ENCODE data around the gene ROBO1. TPM values are rescaled to one million over a fixed set of nuclear protein-coding genes. Genes with fewer than 3 reads are reported as not detected.

Gene ROBO1
- total RNA-seq, 1 donor from 2014 or later, result 20.8 TPM

DNA sequence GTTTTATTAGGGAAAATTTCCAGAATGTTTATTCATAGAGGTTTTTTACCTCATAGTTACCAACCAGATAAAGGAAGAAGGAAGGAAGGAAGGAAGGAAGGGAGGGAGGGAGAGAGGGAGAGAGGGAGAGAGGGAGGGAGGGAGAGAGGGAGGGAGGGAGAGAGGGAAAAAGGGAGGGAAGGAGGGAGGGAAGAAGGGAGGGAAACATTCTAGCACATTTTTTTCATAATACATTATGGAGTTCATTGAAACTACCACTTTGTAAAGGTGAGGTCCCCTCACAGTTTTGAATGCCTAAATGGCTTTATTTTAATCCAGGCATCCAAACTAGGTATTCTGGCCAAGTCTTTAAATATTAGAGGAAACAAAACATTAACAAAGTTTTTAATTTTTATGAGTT lies 1049.1 kb downstream of the ROBO1 start:
- no peak for FAIRE-seq
- H3K4me3 ChIP-seq (ENCODE audit: low read depth, low read length), result no peak overlapping the region
- TF ChIP-seq, protein P1, sequence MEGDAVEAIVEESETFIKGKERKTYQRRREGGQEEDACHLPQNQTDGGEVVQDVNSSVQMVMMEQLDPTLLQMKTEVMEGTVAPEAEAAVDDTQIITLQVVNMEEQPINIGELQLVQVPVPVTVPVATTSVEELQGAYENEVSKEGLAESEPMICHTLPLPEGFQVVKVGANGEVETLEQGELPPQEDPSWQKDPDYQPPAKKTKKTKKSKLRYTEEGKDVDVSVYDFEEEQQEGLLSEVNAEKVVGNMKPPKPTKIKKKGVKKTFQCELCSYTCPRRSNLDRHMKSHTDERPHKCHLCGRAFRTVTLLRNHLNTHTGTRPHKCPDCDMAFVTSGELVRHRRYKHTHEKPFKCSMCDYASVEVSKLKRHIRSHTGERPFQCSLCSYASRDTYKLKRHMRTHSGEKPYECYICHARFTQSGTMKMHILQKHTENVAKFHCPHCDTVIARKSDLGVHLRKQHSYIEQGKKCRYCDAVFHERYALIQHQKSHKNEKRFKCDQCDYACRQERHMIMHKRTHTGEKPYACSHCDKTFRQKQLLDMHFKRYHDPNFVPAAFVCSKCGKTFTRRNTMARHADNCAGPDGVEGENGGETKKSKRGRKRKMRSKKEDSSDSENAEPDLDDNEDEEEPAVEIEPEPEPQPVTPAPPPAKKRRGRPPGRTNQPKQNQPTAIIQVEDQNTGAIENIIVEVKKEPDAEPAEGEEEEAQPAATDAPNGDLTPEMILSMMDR (IDR thresholded peaks at IDR 0.05; ENCODE audit: insufficient read depth, low read length, severe bottlenecking), result no peak
- DNase-seq (ENCODE audit: low read depth), result no peak
- H3K27me3 ChIP-seq (ENCODE audit: control insufficient read depth, insufficient read depth, low read length), result no peaks in the 10 kb centered on the region
- H3K36me3 ChIP-seq (ENCODE audit: control insufficient read depth, insufficient read depth, low read length), result no peaks in the 10 kb centered on the region

DNA sequence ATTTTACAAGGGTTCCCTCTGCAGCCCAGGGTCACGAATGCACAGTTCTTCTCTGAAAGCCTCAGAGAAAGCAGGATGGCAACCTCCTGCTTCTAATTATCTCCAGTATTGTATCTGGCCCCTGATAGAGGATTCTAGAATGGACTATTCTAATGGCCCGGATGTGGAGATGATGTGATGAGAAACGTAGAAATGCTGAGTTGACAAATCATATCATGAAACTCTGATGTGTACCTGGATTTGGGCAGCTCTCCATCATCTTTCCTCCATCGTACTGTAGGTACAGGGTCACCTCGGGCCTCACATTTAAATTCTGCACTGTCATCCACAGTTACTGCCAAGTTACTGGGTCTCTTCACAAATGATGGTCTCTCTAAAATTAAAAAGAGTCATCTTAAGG lies 1050.8 kb downstream of the ROBO1 start:
- Histone ChIP-seq H3K36me3 (ENCODE audit: control insufficient read depth, insufficient read depth, low read length) (no peaks in the 10 kb centered on the region), H3K27me3 (ENCODE audit: control insufficient read depth, insufficient read depth, low read length) (no peaks in the 10 kb centered on the region), H3K4me3 (ENCODE audit: low read depth, low read length) (no peak overlapping the region)
- FAIRE-seq, result no peak
- TF ChIP-seq, protein P1 (IDR thresholded peaks at IDR 0.05; ENCODE audit: insufficient read depth, low read length, severe bottlenecking), result no peak
- no peak for DNase-seq (ENCODE audit: low read depth)

DNA sequence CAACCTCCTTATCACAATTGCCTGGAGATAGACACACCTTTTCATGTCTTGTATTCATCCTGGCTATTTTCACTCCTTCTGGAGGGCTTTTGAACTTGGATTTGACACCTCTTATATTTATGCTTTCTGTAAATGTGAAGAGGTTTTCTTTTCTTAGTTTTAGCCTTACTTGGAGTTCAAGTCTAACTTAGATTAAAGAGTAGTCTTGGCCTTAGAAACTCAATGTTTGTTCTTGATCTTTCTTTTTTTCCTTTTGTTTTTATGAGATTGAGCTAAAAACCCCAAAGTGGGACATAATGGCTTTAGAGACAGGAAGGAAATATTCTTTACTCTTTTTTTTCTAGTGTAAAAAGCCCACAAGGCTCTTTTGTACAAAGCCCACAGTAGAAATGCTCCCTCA lies 1054.9 kb downstream of the ROBO1 start:
- no peak overlapping the region for H3K4me3 ChIP-seq (ENCODE audit: low read depth, low read length)
- no peaks in the 10 kb centered on the region for H3K36me3 ChIP-seq (ENCODE audit: control insufficient read depth, insufficient read depth, low read length)
- TF ChIP-seq, protein P1 (IDR thresholded peaks at IDR 0.05; ENCODE audit: insufficient read depth, low read length, severe bottlenecking), result no peak
- no peak for FAIRE-seq
- no peaks in the 10 kb centered on the region for H3K27me3 ChIP-seq (ENCODE audit: control insufficient read depth, insufficient read depth, low read length)
- no peak for DNase-seq (ENCODE audit: low read depth)

DNA sequence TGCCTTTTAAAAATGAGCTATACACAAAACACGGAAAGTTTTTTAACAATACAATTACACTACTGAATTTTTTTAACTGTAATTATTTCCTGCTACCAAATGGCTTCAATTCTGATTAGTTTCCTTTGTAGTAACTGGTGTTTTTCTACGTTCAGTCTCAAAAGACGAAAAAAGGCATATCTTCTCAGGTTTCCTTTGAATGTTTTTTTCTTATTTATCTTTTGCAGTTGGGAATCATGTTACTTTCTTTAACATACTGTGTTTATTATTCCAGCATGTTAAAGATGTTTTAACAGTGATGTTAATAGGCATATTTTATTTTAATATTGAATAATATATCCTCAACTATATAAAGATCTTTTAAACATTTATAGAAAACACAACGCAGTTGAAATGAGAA lies 1055.5 kb downstream of the ROBO1 start:
- Histone ChIP-seq H3K27me3 (ENCODE audit: control insufficient read depth, insufficient read depth, low read length) (no peaks in the 10 kb centered on the region), H3K36me3 (ENCODE audit: control insufficient read depth, insufficient read depth, low read length) (no peaks in the 10 kb centered on the region), H3K4me3 (ENCODE audit: low read depth, low read length) (no peak overlapping the region)
- no peak for DNase-seq (ENCODE audit: low read depth)
- FAIRE-seq, result no peak
- TF ChIP-seq, protein P1 (IDR thresholded peaks at IDR 0.05; ENCODE audit: insufficient read depth, low read length, severe bottlenecking), result no peak

DNA sequence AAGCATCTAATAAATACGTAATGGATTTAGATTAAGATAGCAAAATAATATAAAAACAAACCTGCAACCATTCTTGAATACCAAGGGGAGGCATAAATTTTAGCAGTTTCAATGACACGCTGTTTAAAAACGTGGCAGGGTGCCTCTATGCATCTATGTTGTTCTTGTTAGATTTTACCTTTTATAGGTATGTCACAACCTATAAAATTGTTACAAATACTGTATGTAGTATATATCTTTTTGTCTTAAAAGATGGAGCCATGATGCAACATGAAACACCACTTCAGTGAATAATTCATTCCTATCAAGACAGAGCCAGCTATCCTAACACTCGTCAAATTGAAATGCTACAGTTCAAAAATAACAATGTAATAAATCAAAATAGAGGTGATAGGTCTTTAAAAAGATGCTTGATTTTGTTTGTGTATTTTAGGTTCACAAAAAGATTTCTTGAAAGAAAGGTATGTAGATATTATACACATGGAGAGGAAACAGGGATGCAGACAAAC lies 1059.2 kb downstream of the ROBO1 start:
- Histone ChIP-seq H3K27me3 (ENCODE audit: control insufficient read depth, insufficient read depth, low read length) (no peaks in the 10 kb centered on the region), H3K36me3 (ENCODE audit: control insufficient read depth, insufficient read depth, low read length) (no peaks in the 10 kb centered on the region), H3K4me3 (ENCODE audit: low read depth, low read length) (no peak overlapping the region)
- FAIRE-seq, result no peak
- TF ChIP-seq, protein P1 (IDR thresholded peaks at IDR 0.05; ENCODE audit: insufficient read depth, low read length, severe bottlenecking), result no peak
- no peak for DNase-seq (ENCODE audit: low read depth)

DNA sequence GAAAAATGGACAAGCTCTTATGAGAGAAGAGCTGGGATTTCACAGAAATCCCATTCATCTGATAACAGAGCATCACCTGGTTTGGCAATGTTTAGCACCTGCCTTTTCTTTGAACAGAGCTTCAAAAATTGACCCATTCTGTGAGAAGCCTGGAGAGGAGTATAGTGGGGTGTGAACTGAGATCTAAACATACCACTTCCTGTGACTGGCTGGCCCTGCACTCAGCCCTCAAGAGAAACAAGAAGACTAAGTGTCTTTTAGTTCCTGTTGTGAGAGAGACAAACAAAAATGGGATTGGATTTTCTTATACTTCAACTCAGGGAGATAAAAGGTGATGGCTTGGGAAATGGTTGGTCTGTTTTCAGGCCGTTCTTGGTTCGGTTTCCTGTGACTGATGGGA lies 1060.2 kb downstream of the ROBO1 start:
- no peak overlapping the region for H3K4me3 ChIP-seq (ENCODE audit: low read depth, low read length)
- DNase-seq (ENCODE audit: low read depth) (no peak), FAIRE-seq (no peak)
- TF ChIP-seq, protein P1 (IDR thresholded peaks at IDR 0.05; ENCODE audit: insufficient read depth, low read length, severe bottlenecking), result no peak
- H3K27me3 ChIP-seq (ENCODE audit: control insufficient read depth, insufficient read depth, low read length), result no peaks in the 10 kb centered on the region
- no peaks in the 10 kb centered on the region for H3K36me3 ChIP-seq (ENCODE audit: control insufficient read depth, insufficient read depth, low read length)

All from bronchial epithelial cell (primary cell).